Sigmoid colon (tissue), 7 donors: ENCODE data around the gene NFIC. TPM values are rescaled to one million over a fixed set of nuclear protein-coding genes. Genes with fewer than 3 reads are reported as not detected.
"Not testable (repeated sequence)": the region's sequence is repeated elsewhere in the genome, so short reads cannot be mapped to it uniquely, and the experiment has no call there.

Source experiments
- DNase-seq: peaks from one replicate; pipeline ENCODE4 v3.0.0-alpha.2; 2019
- H3K27ac ChIP-seq, 4 donors: fragments of 200-600 bp; sonication (generic); one replicate each; pipeline ENCODE4 v1.5.1; 2016 to 2019; ENCODE audit warnings: mild to moderate bottlenecking in 1 of 4
- H3K27me3 ChIP-seq, 3 donors: fragments of 200-600 bp; sonication (generic); one replicate each; pipeline ENCODE4 v1.5.1; 2019; ENCODE audit warnings: mild to moderate bottlenecking in 1 of 3
- H3K36me3 ChIP-seq, 4 donors: fragments of 200-600 bp; sonication (generic); one replicate each; pipeline ENCODE4 v1.5.1; 2016 to 2019
- H3K4me1 ChIP-seq, 4 donors: fragments of 200-600 bp; sonication (generic); one replicate each; pipeline ENCODE4 v1.5.1; 2017 to 2019
- H3K4me3 ChIP-seq, 4 donors: fragments of 200-600 bp; sonication (generic); one replicate each; pipeline ENCODE4 v1.5.1; 2017 to 2019; ENCODE audit warnings: mild to moderate bottlenecking in 2 of 4, moderate library complexity in 1 of 4
- H3K9me3 ChIP-seq, 4 donors: fragments of 200-600 bp in 3 of 4; sonication (generic) in 3 of 4; one replicate each; pipeline versions ENCODE4 v1.5.1 to v1.6.1; 2013 to 2019
- CTCF ChIP-seq, 4 experiments: fragments of 450-650 bp in 3 of 4; fragments of 200-600 bp in 1 of 4; IDR thresholded peaks; one replicate each; pipeline ENCODE4 v1.5.1; 2016 to 2019; ENCODE audit warnings: antibody characterized with exemption in 4 of 4, mild to moderate bottlenecking in 3 of 4, moderate library complexity in 2 of 4
- EP300 ChIP-seq, 4 donors: sonication (generic); formaldehyde crosslinking; IDR thresholded peaks; one replicate each; pipeline ENCODE4 v1.6.1; 2017; ENCODE audit warnings: antibody characterized with exemption in 4 of 4
- POLR2A ChIP-seq, 2 donors: fragments of 450-650 bp; IDR thresholded peaks; one replicate each; pipeline ENCODE4 v1.6.1; 2016; ENCODE audit warnings: antibody characterized with exemption in 2 of 2, mild to moderate bottlenecking in 2 of 2, moderate library complexity in 2 of 2
- POLR2AphosphoS5 ChIP-seq, 4 donors: sonication (generic); formaldehyde crosslinking; IDR thresholded peaks; one replicate each; pipeline ENCODE4 v1.6.1; 2017; ENCODE audit warnings: antibody characterized with exemption in 4 of 4
- WGBS, 2 donors: extraction: QIAGEN DNeasy Blood & Tissue Kit; methylation state at CpG; one replicate each; pipeline ENCODE4 v1.1.7; 2013; 5-methylcytosine and 5-hydroxymethylcytosine counted together
- intact Hi-C: fragments of 100-400 bp; cut with DNase I; formaldehyde crosslinking; loops from one replicate; pipeline ENCODE4 v1.15.1; 2023
- polyA plus RNA-seq, 3 donors: library from polyadenylated mRNA; stranded (reverse); fragments of 200-250 nt; gene quantifications; one replicate each; pipeline ENCODE4 v1.2.3, GENCODE V29; 2013
- total RNA-seq, 4 donors: library from RNA; depleted of rRNA; stranded (reverse); fragments of >200 nt; gene quantifications; one replicate each; pipeline ENCODE4 v1.1.0, GENCODE V29; 2016
- donor health status: healthy with polysubstance abuse.
- donor health status: Bipolar disorder and iron deficiency.
- donor health status: healthy.

The NFIC gene
- total and polyA plus RNA-seq, 7 donors = 9.0 to 114 (median 63.2) TPM

- DNase-seq = peak; percentile 33
- 17 to 38% methylated on average over 2 of the region's 2 CpGs for WGBS, 2 donors
- no peak for TF ChIP-seq POLR2A (IDR thresholded peaks at IDR 0.05)
- TF ChIP-seq EP300 (IDR thresholded peaks at IDR 0.05) = no peak
- TF ChIP-seq POLR2AphosphoS5 (IDR thresholded peaks at IDR 0.05) = no peak
- no peak for TF ChIP-seq CTCF (IDR thresholded peaks at IDR 0.05)
- Histone ChIP-seq H3K9me3 (no peaks in the 10 kb centered on the region), H3K4me3 (no peak overlapping the region), H3K4me1 (peaks cover 0 to 9% (median 4%) of the 10 kb centered on the region in 4 donors), H3K27me3 (peaks cover 0 to 29% (median 19%) of the 10 kb centered on the region in 3 donors), H3K27ac (no peak overlapping the region), H3K36me3 (no peaks in the 10 kb centered on the region)
- intact Hi-C loops = loop anchor here (10.0 kb wide), 1 partner anchor 291 kb away; no protein-coding TSS in a partner anchor
Measured at GRCh38 chr19:3323658-3324057, 42.7 kb upstream of the NFIC start.

GRCh38 chr19:3324405-3324856 is 42.0 kb upstream of the NFIC start:
- WGBS, 2 donors = 31 to 46% methylated on average over 5 of the region's 5 CpGs
- no peaks in the 10 kb centered on the region for H3K36me3 ChIP-seq
- no peaks in the 10 kb centered on the region for H3K9me3 ChIP-seq
- TF ChIP-seq EP300 (IDR thresholded peaks at IDR 0.05) (no peak), CTCF (IDR thresholded peaks at IDR 0.05) (peak; percentile 54 to 66 (median 58))
- H3K27ac ChIP-seq = no peak overlapping the region
- H3K4me3 ChIP-seq = no peak overlapping the region
- peak; percentile 80 for DNase-seq
- peaks cover 0 to 9% (median 4%) of the 10 kb centered on the region in 4 donors for H3K4me1 ChIP-seq
- intact Hi-C loops = loop anchor here (10.0 kb wide), 1 partner anchor 290 kb away; no protein-coding TSS in a partner anchor
- peaks cover 0 to 22% (median 18%) of the 10 kb centered on the region in 3 donors for H3K27me3 ChIP-seq

GRCh38 chr19:3325451-3325850 is 40.9 kb upstream of the NFIC start:
- intact Hi-C loops = loop anchor here (10.0 kb wide), 1 partner anchor 289 kb away; no protein-coding TSS in a partner anchor
- H3K27me3 ChIP-seq = peaks cover 0 to 11% (median 8%) of the 10 kb centered on the region in 3 donors
- 72 to 88% methylated on average over 1 of the region's 1 CpG for WGBS, 2 donors
- no peak for TF ChIP-seq POLR2A (IDR thresholded peaks at IDR 0.05)
- TF ChIP-seq EP300 (IDR thresholded peaks at IDR 0.05) = no peak
- TF ChIP-seq POLR2AphosphoS5 (IDR thresholded peaks at IDR 0.05) = no peak
- TF ChIP-seq CTCF (IDR thresholded peaks at IDR 0.05) = no peak
- H3K27ac ChIP-seq = no peak overlapping the region
- DNase-seq = no peak
- H3K4me3 ChIP-seq = no peak overlapping the region
- no peaks in the 10 kb centered on the region for H3K9me3 ChIP-seq
- peaks cover 0 to 9% (median 4%) of the 10 kb centered on the region in 4 donors for H3K4me1 ChIP-seq
- H3K36me3 ChIP-seq = no peaks in the 10 kb centered on the region

- no peak overlapping the region for H3K4me3 ChIP-seq
- peaks cover 0 to 16% (median 11%) of the 10 kb centered on the region in 4 donors for H3K4me1 ChIP-seq
- TF ChIP-seq CTCF (IDR thresholded peaks at IDR 0.05) (no peak), EP300 (IDR thresholded peaks at IDR 0.05) (no peak), POLR2AphosphoS5 (IDR thresholded peaks at IDR 0.05) (no peak), POLR2A (IDR thresholded peaks at IDR 0.05) (no peak)
- no peak for DNase-seq
- 94 to 96% methylated on average over 3 of the region's 3 CpGs for WGBS, 2 donors
- H3K9me3 ChIP-seq = no peaks in the 10 kb centered on the region
- H3K27ac ChIP-seq = peak overlapping the region in 1 of 4 donors; percentile 10
- H3K36me3 ChIP-seq = no peaks in the 10 kb centered on the region
- H3K27me3 ChIP-seq = no peaks in the 10 kb centered on the region
- intact Hi-C loops = loop anchor here (10.0 kb wide), 1 partner anchor 286 kb away; no protein-coding TSS in a partner anchor
Measured at GRCh38 chr19:3328743-3329142, 37.6 kb upstream of the NFIC start.

- H3K27ac ChIP-seq = no peak overlapping the region
- intact Hi-C loops = no loop called here
- peaks cover 0 to 28% (median 21%) of the 10 kb centered on the region in 4 donors for H3K4me1 ChIP-seq
- 86 to 89% methylated on average over 9 of the region's 9 CpGs for WGBS, 2 donors
- TF ChIP-seq EP300 (IDR thresholded peaks at IDR 0.05) (no peak), POLR2AphosphoS5 (IDR thresholded peaks at IDR 0.05) (no peak), POLR2A (IDR thresholded peaks at IDR 0.05) (no peak), CTCF (IDR thresholded peaks at IDR 0.05) (no peak)
- H3K27me3 ChIP-seq = no peaks in the 10 kb centered on the region
- no peaks in the 10 kb centered on the region for H3K36me3 ChIP-seq
- no peak for DNase-seq
- H3K9me3 ChIP-seq = no peaks in the 10 kb centered on the region
- no peak overlapping the region for H3K4me3 ChIP-seq
Measured at GRCh38 chr19:3330047-3330446, 36.3 kb upstream of the NFIC start.

GRCh38 chr19:3332232-3332631 is 34.2 kb upstream of the NFIC start:
- H3K9me3 ChIP-seq, intact Hi-C loops, H3K27ac ChIP-seq, H3K36me3 ChIP-seq, H3K4me3 ChIP-seq, DNase-seq, H3K27me3 ChIP-seq: not testable (repeated sequence)
- WGBS, 2 donors = 85% methylated on average over 1 of the region's 1 CpG
- H3K4me1 ChIP-seq = peaks cover 0 to 48% (median 41%) of the 10 kb centered on the region in 4 donors
